OCI-LY7 (cell line): ENCODE data around the gene ZNF232. TPM values are rescaled to one million over a fixed set of nuclear protein-coding genes. Genes with fewer than 3 reads are reported as not detected.
"Not testable (repeated sequence)": the region's sequence is repeated elsewhere in the genome, so short reads cannot be mapped to it uniquely, and the experiment has no call there.

Experiments used
- BruUV-seq: library from RNA; stranded (reverse); fragments of 400-500 nt; replicated peaks from 2 replicates; lab custom pipeline; 2021; lab: Mats Ljungman, UMichigan
- CTCF ChIA-PET: fragments of 300-600 bp; sonication (Branson Sonifier 250); formaldehyde crosslinking; loops from one replicate; lab custom pipeline; 2022; ENCODE audit warnings: antibody characterized with exemption; ENCODE audit not compliant: unreplicated experiment; lab: Charles Lee
- POLR2A ChIA-PET: fragments of 300-600 bp; sonication (Branson Sonifier 250); formaldehyde crosslinking; loops from one replicate; lab custom pipeline; 2022; ENCODE audit warnings: antibody characterized with exemption; lab: Charles Lee
- DNase-seq: peaks from one replicate; pipeline ENCODE4 v3.0.0-alpha.2; 2015; ENCODE audit warnings: low spot score
- H2AFZ ChIP-seq: fragments of 200-600 bp; sonication (generic), shearing (Covaris generic); 2 replicates; pipeline ENCODE4 v1.6.1; 2014; ENCODE audit warnings: mild to moderate bottlenecking, antibody characterized with exemption, low read length, moderate library complexity
- H3K27ac ChIP-seq: fragments of 200-600 bp; sonication (generic); 2 replicates; pipeline ENCODE4 v1.5.1; 2014; ENCODE audit warnings: mixed run types, low read depth, mild to moderate bottlenecking, moderate library complexity, low read length, inconsistent platforms; ENCODE audit not compliant: poor library complexity, severe bottlenecking
- H3K36me3 ChIP-seq: fragments of 200-600 bp; sonication (generic); 2 replicates; pipeline ENCODE4 v1.6.1; 2014; ENCODE audit warnings: mild to moderate bottlenecking, antibody characterized with exemption, low read length, moderate library complexity, mixed read lengths; ENCODE audit not compliant: insufficient read depth
- H3K4me1 ChIP-seq: fragments of 200-600 bp; sonication (generic); 2 replicates; pipeline ENCODE4 v1.5.1; 2014; ENCODE audit warnings: mild to moderate bottlenecking, low read length; ENCODE audit not compliant: insufficient read depth, poor library complexity, severe bottlenecking
- H3K4me2 ChIP-seq: fragments of 200-600 bp; sonication (generic); 2 replicates; pipeline ENCODE4 v1.6.1; 2014; ENCODE audit warnings: mild to moderate bottlenecking, low read length
- H3K4me3 ChIP-seq: fragments of 200-600 bp; sonication (generic); 2 replicates; pipeline ENCODE4 v1.5.1; 2014; ENCODE audit warnings: mild to moderate bottlenecking, low read depth, low read length; ENCODE audit not compliant: poor library complexity, severe bottlenecking
- H3K79me2 ChIP-seq: fragments of 200-600 bp; sonication (generic); 2 replicates; pipeline ENCODE4 v1.6.1; 2016; ENCODE audit warnings: low read depth, mild to moderate bottlenecking, low read length, moderate library complexity, mixed read lengths; ENCODE audit not compliant: insufficient read depth
- H3K9me2 ChIP-seq: fragments of 200-600 bp; sonication (generic); 2 replicates; pipeline ENCODE4 v1.6.1; 2016; ENCODE audit warnings: mild to moderate bottlenecking, low read length, mixed read lengths; ENCODE audit not compliant: insufficient read depth
- H3K9me3 ChIP-seq: fragments of 200-600 bp; sonication (generic); 2 replicates; pipeline ENCODE4 v1.6.1; 2014; ENCODE audit warnings: mild to moderate bottlenecking, mixed run types, low read length, mixed read lengths
- H4K20me1 ChIP-seq: fragments of 200-600 bp; sonication (generic); 2 replicates; pipeline ENCODE4 v1.6.1; 2014; ENCODE audit warnings: mild to moderate bottlenecking, antibody characterized with exemption, low read length, moderate library complexity, mixed read lengths; ENCODE audit not compliant: insufficient read depth
- CTCF ChIP-seq: fragments of 200-600 bp; sonication (generic); conservative IDR thresholded peaks from 2 replicates; pipeline ENCODE4 v1.5.1; 2014; ENCODE audit warnings: mild to moderate bottlenecking, antibody characterized with exemption, low read length, moderate library complexity, mixed read lengths
- EZH2phosphoT487 ChIP-seq: fragments of 200-600 bp; sonication (generic); IDR thresholded peaks from 2 replicates; pipeline ENCODE4 v1.6.1; 2018; ENCODE audit warnings: low read depth, borderline replicate concordance, mild to moderate bottlenecking, mixed run types, antibody characterized with exemption, low read length, moderate library complexity, mixed read lengths
- intact Hi-C: fragments of 100-400 bp; cut with micrococcal nuclease; formaldehyde crosslinking; loops from one replicate; pipeline ENCODE4 v1.10.0; 2022; ENCODE audit not compliant: unreplicated experiment
- total RNA-seq, 2 experiments: library from RNA; depleted of rRNA in 1 of 2; stranded (reverse); fragments of >200 nt in 1 of 2; shearing (Covaris generic) in 1 of 2; gene quantifications; 2 replicates each; pipeline ENCODE4 v1.2.3, GENCODE V29; 2014 to 2022

Gene ZNF232
- total RNA-seq, 2 experiments from 2014 or later = 21.3 to 28.3 TPM

- BruUV-seq = no TSS peak
- no peak for DNase-seq
- no peak overlapping the region for H3K4me2 ChIP-seq
- no peaks in the 10 kb centered on the region for H3K79me2 ChIP-seq
- no peak overlapping the region for H2AFZ ChIP-seq
- no peaks in the 10 kb centered on the region for H4K20me1 ChIP-seq
- POLR2A ChIA-PET = no interaction called here
- CTCF ChIA-PET = no interaction called here
- intact Hi-C loops = no loop called here
- H3K4me1 ChIP-seq = no peaks in the 10 kb centered on the region
- TF ChIP-seq CTCF (no peak), EZH2phosphoT487 (no peak)
- no peak overlapping the region for H3K27ac ChIP-seq
- H3K9me3 ChIP-seq = 0 out of 2 replicates have a peak, but pooled peaks cover 5% of the 10 kb centered on the region
- no peaks in the 10 kb centered on the region for H3K36me3 ChIP-seq
- no peak overlapping the region for H3K4me3 ChIP-seq
- no peaks in the 10 kb centered on the region for H3K9me2 ChIP-seq
These were observed 11.9 kb upstream of the ZNF232 start for GRCh38 chr17:5123343-5124124.

GRCh38 chr17:5122586-5123342 is 11.1 kb upstream of the ZNF232 start:
- Histone ChIP-seq H4K20me1 (no peaks in the 10 kb centered on the region), H2AFZ (no peak overlapping the region), H3K4me3 (no peak overlapping the region), H3K9me2 (no peaks in the 10 kb centered on the region), H3K36me3 (no peaks in the 10 kb centered on the region), H3K79me2 (no peaks in the 10 kb centered on the region), H3K4me1 (no peaks in the 10 kb centered on the region), H3K27ac (no peak overlapping the region), H3K4me2 (no peak overlapping the region), H3K9me3 (0 out of 2 replicates have a peak, but pooled peaks cover 6% of the 10 kb centered on the region)
- TF ChIP-seq CTCF (no peak), EZH2phosphoT487 (no peak)
- ChIA-PET POLR2A (no interaction called here), CTCF (no interaction called here)
- BruUV-seq = no TSS peak
- intact Hi-C loops = no loop called here
- no peak for DNase-seq

- H3K4me2 ChIP-seq, DNase-seq, POLR2A ChIA-PET, H3K36me3 ChIP-seq, H3K9me2 ChIP-seq, H3K4me3 ChIP-seq, H3K4me1 ChIP-seq, H2AFZ ChIP-seq, H3K79me2 ChIP-seq, H3K27ac ChIP-seq, H4K20me1 ChIP-seq, BruUV-seq, H3K9me3 ChIP-seq, CTCF ChIA-PET, intact Hi-C loops: not testable (repeated sequence)
These were observed 10.4 kb upstream of the ZNF232 start for GRCh38 chr17:5122056-5122455.
